Activated CD4-positive, CD25-positive, alpha-beta regulatory T cell treated with anti-CD3 and anti-CD28 coated beads, Interleukin-2, amount 50 U/mL, for 72 hours (primary cell): ENCODE measurements around the gene GATA5.

ENCODE experiments used
- DNase-seq: peaks from one replicate; pipeline ENCODE4 v3.0.0; 2021

Gene GATA5

DNA sequence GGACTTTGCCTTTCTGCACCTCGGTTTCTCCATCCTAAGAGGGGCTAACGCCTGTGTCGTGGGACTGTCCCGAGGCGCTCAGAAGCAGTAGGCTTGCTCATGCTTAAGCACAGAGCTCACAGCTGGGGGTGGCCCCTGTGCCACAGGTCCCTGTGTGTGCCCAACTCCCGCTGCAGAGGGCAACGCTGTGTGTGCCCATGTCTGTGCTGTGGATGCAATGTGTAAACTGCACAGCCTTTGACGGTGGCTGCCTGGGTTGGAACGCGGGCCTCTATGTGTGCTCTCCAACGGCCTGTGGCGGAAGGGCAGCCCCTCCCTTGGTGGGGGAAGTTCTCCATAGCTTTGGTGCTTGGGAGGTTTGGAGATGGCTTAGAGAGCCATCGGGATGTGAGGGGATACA lies 10.7 kb upstream of the GATA5 start:
- DNase-seq = no peak

DNA sequence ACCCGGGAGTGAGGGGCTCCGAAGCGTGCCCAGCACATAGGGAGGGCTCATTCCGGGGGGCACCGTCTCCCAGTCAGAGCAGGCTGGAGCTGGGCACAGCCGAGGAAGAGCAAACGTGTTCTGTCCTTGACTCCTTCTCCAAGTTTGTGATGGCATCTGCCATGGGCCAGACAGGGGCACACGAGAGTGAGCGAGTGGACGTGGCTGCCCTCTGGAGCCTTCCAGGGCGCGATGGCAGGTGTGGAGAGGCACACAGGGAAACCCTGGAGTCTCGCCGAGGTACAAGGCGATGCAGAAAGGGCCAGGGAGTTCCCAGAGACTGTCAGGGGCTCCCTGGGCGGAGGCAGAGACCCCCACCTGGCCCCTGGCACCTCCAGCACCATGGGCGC lies 9.9 kb upstream of the GATA5 start:
- no peak for DNase-seq

DNA sequence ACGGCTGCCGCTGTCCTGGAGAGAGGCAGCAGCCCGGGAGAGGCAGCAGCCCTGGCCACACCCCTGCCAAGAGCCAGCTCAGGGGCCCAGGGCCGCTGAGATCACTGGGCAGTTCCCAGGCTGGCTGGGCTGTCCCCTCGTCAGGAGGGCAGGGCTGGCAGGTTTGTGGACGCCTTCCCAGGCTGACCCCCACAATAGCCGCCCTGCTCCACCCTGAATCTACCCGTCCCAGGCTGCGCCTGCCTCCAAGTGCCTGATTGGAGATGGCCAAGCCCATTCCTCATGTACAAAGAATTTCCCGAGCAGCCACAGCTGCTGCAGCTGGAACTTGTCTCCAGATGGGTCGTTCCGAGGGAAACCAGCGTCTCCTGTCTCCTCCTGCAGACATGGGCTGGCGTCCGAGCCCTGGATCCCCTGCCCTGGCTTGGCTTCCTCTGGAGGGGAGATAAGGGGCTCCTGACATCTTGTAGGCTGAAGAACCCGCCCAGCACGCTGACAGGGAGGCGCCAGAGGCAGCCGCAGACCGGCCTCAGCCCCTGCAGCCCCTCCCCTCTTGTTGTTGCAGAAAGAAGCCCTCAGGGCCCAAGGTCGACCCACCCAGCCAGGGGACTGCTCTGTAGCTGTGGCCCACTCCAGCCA lies 9.4 kb upstream of the GATA5 start:
- no peak for DNase-seq

DNA sequence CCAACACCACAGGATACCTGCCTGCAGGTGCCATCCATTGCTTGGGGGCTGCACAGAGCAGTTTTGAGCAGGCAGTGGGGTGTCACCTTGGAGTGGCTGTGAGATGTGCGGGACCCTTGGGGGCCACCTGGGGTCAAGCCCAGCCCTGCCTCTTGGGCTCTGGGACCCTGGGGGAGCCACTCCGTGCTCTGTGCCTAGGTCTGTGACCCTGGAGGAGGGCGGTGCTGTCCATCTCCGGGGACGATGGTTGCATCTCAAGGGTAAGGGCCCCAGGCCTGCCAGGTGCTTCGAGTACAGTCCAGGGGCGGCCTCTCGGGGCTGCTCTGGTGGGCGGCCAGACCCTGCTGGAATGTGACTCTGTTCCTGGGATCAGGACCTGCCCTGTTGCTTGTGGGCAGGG lies 8.7 kb upstream of the GATA5 start:
- DNase-seq = no peak

DNA sequence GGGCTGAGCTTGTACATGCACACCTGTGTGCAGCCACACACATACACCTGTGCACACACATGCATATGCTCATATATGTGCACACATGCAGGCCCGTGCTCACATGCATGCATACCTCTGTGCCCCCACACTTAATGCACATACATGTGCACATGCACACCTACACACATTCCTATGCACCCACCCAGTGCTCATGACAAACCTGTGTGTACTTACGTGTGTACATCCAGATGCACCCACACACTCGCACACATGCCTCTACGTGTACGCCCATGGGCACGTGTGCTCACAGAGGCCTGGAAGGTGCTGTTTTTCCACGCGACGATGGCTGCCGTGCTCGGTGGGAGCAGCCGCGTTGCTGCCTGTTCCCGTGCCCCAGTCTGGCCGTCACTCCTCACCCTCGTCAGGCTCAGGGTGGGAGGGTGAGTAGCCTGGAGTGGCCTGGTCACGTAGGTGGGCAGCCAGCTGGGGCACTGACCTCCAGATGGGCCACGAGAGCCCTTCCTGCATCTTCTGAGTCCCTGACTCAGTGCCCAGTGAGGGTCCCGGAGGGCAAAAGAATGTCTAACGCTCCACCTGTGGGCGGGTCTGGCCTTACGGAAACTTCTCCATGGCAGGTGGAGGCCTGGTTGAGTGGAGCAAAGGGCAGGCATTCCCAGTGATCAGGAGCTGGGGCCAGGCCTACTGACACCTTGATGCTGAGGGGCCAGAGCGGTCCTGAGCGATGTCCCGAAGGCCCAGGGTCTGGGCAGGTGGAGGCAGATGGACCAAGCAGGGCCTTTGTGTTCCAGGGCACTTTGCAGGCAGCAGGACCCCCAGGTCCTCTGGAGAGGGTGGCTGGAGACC lies 8.0 kb upstream of the GATA5 start:
- DNase-seq = no peak

DNA sequence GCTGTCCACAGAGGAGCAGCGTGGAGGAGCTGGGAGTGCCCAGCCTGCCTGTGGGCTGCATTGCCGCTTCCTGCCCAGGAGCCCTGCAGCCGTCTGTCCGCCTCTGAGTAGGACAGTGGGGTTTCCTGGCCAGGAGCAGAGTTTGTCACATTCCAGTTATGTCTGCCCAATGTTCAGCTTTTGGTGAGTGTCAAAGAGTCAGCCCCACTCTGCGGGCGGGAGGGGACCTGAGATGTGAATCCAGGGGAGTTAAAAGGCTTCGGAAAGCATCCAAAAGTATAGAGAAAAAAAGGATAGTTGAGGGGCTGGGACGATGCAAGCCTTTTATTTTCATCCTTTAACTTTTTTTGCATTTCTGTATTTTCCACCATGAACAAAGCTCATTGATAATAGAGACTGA lies 7.2 kb upstream of the GATA5 start:
- DNase-seq = no peak

DNA sequence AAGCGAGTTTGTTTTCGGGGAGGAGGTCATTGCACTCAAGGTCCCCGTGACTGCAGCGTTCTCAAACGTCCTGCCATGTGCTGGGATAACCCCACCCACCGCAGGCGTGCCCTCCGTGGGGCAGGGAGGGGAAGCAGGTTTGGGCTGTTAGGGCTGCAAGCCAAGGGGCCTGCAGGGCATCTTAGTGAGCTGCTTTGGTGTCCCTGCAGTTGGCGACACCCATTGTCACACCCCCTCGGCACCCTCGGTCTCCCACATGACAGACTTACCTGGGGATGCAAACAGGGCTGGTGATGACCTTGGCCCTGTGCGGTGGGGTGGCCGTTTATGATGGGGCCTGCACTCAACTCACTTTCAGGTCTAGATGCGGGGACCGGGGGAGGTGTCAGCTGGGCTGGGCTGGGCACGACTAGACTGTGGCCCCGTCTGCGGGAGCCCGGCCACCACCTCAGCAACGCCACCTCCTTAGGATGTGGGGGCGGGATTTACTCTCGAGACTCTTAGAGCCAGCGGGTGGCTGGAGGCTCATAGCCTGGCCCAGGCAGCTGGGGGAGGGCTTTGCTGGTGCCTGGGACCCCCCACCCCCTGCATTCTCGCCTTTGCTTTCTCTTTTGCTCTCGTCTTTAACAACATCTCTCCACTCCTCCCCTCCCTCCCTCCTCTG lies 6.5 kb upstream of the GATA5 start:
- no peak for DNase-seq

DNA sequence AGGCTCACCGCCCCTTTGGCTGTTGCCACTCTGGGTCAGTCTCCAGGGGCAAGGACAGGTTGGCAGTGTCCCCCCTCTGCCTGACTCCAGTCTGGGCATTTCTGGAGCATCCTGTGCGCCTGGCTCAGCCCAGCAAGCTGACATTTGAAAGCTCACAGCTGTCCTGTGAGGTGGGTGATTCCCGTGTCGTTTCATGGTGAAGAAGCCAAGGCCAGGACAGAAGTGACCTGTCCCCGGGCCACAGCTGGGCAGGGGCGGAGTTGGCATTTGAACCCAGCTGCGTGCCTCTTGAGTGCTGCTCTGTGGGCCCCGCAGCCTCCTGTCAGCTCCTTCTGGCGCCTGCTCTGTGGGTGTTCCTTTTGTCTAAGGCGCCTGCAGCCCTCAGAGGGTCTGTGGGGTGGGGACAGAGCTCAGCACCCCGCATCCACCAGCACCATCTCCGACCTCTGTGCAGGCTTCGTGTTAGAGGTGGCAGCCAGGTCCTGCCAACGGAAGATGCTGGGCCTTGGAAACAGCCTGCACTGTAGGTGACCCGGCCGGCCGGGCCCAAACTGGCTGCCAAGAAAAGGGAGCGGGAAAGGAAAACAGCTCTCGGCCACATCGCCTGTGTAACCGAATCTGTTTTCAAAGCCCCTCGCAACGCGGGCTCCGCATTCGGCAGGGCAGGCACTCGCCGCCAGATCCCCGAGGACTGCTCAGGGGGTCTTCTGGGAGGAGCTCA lies 5.8 kb upstream of the GATA5 start:
- DNase-seq = no peak

DNA sequence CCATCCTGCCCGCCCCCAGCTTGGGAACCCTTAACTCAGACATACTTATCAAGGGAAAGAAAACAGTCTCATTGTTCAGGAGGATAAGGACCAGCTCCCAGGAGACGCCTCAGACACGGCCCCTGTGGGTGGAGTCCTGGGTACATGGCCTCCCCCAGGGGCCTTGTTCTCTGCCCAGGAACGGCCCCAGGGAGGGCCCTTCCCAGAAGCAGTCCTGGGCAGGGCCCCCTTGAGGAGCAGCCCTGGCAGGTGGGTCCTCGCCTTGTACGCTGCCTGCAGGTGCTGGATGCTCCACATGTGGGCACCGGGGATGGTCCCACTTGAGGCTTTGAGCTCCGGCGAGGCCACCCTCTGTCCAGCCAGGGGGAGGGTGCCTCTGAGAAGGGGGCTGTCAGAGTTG lies 4.5 kb upstream of the GATA5 start:
- no peak for DNase-seq

DNA sequence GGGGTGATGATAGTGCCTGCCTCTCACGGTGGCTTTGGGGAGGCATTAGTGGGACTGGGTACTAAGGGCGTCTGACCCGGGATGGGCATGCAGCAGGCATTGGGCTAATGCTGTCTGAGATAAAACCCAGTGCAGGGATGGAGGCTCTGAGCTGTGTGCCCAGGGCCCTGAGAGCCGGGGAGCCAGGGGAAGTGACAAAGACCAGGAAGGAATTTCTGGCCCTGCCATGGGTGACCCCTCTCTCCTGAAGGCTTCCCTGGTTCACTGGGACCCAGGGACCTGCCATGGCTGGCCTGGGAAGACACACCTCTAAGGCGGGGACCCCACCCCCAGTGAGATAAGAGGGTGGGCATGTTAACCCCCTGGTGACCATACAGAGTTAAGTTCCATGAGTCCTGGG lies 3.9 kb upstream of the GATA5 start:
- no peak for DNase-seq

DNA sequence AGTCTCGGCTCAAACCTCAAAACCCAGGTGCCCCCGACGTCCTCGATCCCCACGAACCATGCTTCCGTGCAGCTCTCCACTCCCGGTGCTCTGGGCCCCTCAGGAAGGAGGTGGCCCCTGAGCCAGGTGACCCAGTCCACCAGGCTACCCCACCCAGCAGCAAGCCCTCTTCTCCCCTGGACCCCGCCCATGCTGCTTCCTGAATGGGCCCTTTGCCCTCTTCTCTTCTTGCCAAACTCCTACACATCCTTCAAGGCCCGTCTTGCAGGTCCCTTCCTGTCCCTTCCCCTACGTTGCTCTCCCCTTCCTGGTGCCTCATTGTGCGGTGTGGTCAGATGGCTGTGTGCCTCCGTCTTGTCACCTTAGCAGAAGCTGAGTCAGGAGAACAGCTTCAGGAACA lies 3.4 kb upstream of the GATA5 start:
- no peak for DNase-seq

DNA sequence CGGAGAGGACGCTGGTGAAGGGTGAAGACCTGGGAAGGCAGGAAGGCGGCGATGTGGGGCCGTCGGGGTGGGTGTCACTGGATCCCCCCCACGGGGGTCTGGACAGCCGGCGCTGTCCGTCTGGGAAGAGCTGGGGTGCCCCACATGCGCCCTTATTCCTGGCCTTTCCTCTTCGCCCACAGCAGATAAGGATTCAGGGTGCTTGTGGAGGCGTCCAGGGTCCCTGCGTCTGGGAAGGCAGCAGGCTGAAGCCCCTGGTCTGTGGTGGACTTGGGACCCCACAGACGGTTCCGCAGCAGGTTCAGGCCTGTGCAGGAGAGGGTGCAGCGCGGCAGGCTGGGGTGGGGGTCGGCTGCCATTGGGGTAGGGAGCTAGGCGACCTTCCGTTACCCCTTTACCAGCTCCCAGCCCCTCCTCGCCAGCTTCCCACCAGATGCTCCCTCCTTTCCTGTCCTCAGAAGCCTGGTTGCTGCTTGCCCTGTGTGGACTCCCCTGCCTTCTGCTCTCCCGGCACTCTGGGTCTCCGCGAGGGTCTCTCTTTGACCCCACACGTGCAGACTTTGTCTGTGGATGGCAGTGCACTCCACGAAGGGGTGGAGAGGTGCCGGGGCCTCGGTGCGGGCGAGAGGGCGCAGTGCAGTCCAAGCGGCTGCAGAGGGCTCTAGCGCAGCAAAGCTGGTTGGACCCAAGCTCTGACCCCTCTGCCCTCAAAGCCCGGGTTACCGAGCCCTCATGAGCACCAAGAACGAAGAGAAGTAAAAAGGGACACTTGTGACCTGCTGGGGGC lies 2.1 kb upstream of the GATA5 start:
- DNase-seq = no peak

DNA sequence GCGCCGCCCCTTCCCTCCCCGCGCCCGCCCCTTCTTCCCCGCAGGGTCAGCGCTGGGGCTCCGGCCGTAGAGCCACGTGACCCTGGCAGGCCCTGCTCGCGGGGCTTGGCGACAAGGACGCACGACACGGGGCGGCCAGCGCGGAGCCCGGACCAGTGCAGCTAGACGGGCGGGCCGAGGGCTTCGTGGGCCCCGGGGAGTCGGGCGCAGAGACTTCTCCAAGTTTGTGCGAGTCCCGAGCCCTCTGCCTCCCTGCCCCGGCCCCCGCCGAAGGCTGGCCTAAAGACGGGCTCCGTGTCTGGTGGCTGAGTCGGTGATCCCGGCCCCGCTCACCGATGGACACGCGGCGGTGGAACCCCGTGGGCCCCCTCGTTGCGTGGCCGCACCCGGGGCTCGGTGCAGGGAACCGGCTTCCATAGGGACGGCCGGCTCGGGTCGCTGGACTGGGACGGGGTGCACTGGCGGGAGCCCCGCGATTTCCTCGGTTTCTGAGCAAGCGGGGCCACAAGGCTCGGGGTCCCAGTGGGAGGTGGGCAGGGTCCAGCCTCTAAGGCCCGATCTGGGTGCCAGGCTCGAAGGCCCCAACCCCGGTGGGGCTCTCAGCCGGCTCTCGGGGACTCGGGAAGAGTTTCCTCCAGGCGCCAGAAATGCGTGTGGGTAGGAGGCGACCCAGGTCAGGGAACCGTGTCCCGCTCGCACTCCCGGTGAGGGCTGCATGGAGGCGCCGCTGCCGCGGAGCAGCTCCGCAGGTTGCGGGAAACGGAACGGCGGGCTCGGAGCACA lies 452 bp upstream of the GATA5 start:
- no peak for DNase-seq

DNA sequence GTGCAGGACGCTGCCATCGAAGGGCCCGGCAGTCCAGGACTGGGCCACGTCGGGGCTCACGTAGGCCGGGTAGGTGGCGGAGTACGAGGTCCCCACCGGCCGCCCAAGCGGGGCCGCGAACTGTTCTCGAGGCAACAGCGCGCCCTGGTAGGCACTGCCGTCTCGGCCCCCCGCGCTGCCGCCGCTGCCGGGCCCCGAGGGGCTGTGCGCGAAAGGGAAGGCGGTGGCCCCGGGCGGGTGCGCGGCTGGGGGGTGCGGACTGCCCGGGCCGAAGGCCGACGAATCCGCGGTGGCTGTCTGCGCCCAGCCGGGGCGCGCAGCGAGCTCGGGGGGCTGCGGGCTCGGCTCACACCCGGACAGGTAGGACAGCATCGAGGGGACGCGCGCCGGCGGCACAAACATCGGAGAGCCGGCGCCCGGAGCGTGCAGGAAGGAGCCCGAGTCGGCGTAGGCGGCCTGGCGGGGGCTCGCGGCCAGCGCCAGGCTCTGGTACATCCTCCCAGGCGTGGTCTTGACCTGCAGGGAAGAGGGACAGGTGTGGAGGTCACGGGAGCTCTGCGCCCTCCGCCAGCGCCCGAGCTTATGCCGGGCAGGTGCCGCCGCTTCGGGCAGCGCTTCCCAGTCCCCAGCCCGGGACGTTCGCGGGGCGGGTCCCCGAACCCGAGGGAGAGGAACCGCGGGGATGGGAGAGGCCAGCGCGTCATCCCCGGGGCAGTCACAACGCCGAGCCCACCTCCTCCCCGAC lies 596 bp downstream of the GATA5 start:
- DNase-seq = no peak

DNA sequence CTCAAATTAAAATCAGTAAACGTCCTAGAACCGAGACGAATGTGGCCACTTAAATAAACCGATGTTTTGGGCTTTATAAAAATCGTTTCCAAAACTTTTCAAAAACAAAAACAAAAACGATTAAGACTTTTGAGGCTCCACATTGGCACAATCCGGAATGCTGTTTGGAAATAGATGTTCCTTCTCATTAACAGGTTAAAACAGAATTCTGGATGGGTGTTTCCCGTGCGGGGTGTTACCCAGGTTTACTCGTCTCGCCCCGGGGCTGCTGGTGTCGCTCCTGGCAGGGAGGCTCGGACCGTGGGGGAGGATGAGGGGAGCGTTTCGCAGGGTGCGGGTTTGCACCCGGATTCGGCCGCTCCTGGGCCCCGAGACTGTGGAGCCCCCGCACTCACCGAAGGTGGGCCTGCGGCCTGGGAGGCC lies 1.2 kb downstream of the GATA5 start:
- DNase-seq = no peak

DNA sequence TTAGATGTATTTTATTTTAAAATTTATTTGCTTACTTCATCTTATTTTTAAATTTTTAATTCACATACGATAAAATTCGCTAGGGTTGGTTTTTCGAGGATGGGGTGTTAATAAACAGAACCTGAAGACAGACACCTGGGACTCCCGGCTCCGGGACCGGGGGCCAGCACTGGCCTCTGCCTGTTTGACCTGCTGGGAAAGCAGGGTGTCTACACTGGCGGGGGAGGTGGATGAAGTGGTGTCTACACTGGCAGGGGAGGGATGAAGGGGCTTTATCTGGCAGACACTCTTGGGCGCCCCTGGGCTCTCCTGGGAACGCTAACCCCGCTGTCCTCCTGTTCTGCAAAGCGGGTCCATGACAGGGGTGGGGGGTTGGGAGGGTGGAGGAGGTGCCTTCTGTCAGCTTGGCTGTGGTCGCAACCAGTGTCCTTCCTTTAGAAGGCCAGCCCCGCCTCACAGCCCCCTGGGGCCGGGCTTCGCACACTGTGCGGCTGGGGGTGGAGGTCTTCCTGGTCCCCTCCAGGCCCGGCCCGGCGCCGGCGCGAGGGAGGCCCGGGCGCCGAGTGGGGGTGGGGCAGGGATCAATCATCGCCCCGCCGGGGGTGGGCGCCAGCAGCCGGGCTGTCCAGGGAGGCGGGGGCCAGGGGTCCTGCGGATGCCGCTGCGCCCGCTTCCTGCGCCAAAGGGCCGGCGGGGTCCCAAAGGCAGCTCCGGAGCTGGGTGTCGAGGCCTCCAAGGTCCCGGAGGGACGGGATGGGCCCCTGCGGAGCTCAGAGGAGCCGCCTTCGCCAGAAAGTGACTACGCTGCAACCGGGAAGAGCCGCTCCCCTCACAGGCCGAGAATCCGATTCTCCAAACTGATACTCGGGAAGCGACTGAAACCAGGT lies 1.8 kb downstream of the GATA5 start:
- DNase-seq = no peak

DNA sequence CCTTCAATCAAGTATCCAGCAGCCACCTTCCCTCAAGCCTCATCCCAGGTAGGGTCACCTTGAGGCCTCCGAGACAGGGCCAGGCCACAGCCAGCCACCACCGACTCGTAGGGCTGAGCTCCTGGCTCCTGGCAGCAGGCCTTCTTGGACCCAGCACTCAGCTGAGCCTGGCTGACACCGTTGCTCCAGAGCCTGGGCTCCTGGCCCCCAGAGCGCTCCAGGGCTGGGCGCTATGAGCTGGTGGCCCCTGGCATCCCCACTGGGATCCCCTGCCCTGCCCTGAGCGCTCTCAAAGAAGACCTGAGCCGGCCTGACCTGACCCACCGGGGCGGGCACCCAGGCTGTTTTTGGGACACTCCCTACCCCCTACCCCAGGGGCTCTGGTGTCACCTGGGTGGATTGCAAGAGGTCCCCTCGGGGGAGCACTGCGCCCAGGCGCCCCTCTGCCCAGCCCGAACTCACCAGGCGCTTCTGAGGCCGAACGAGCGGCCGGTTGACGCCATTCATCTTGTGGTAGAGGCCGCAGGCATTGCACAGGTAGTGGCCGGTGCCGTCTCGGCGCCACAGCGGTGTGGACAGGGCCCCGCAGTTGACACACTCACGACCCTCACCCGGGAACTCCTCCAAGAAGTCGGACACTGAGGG lies 2.7 kb downstream of the GATA5 start:
- DNase-seq = no peak

DNA sequence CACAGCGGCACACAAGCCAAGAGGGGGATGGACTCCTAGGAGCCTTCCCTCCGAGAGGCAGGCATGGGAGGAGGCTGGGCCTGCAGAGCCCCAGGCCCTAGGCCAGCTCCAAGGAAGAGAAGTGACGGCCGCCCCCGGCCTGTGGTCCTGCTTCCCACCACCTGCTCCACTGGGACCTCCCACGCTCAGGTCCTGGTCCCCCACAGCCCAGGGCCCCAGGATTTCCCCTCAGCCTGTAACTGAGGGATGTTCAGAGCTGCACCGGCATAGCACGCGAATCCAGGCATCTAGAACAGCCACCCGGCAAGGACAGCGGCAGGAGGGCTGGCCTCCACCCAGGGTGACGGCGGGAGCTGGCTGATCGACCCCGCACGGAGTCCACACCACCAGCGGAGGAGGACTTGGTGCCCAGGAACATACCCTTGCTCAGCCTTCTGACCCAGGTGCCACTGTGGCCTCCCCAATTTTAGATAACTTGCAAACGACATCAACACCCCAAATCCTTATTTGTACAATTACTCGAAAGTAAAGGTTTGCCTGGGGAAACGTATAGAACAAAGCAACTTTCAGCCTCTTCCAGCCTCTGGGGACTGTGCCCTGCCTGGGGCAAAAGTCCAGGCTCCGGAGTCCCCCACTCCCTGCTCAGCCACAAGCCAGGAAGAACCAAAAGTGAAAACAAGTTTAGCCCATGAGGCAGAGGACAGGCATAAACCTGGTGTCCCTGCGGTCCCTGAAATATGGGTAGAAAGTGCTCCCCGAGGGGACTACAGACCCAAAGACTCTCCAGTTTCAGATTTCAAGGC lies 3.5 kb downstream of the GATA5 start:
- no peak for DNase-seq

DNA sequence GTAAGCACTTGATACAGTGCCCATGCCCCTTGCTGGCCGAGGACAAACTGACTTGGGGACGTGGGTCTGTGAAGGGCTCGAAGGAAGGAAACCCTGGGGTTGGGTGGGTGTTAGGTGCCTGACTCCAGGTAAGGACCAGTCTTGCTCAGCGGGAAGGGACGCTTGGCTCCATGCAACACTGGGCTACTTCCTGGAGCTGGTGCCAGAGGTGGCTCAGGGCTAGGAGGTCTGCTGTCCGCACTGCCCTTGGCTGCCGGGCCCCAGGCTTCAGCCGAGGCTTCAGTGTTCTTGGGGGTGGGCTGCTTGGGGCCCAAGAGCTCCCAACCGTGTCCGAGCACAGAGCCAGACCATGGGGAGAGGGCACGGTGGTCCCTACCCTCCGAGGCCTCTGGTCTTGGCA lies 5.3 kb downstream of the GATA5 start:
- DNase-seq = no peak
